Subcutaneous adipose tissue (tissue), 4 donors: ENCODE data around the gene PICK1. TPM values are rescaled to one million over a fixed set of nuclear protein-coding genes. Genes with fewer than 3 reads are reported as not detected.

Experiments used
- CTCF ChIP-seq: fragments of 450-650 bp; IDR thresholded peaks from one replicate; pipeline ENCODE4 v1.5.1; 2016; ENCODE audit warnings: low read depth, mild to moderate bottlenecking, control low read depth, antibody characterized with exemption, moderate library complexity
- total RNA-seq, 4 donors: library from RNA; depleted of rRNA; stranded (reverse); fragments of >200 nt; gene quantifications; one replicate each; pipeline ENCODE4 v1.1.0, GENCODE V29; 2016

PICK1 gene
- total RNA-seq, 4 donors from 2014 or later = 12.9 to 42.1 (median 33.3) TPM

DNA sequence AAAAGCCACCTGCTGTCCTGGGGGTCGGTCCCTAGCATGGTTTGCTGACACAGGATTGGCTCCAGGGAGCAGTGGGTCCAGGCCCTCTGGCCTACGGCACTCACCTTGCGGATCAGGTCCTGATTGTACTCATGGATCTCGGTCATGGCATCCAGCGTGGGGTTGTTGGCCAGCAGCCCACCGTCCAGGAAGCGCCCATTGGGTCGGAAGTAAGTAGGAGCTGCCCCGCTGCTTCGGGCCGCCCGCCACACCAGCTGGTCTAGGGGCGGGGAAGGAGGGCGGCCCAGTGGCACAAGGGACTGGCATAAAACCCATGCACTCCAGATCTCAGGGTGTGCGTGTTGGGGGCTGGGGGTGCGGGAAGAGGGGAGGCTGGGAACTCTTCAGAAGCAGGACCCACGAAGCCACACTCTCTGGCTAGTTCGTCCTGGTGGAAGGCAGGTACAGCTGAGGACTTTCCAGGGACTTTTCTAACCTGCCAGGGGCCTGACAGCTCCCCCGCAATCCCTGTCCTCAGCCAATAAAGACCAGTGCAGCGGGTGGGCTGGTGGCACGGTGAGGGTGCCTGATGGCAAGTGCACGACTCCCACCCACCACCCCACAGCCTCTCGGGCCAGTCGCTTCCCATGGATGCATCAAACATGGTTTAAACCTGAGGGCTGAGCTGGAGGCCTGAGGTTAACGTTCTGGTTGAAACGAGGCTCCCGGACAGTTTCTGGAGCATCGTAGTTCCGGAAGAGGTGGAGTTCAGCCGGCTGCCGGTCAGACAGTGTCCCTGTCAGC lies 58.4 kb downstream of the PICK1 start:
- TF ChIP-seq CTCF = no peak

DNA sequence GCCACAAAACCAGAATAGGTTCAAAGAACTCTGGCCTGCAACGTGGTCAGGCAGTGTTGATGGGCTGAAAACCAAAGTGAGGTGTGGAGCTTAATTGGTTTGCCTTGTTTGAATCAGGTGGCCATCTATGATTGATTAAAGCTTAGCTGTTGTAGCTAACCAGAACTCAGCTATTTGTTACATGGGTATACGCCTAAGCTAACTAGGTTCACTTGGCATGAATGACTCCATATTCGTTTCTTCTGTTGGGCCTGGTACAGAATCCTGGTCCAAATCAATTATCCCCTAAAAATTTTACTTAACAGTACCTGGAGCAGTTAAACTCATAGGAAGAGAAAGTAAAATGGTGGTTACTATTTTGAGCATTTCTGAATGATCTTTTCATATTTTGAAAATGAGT lies 61.0 kb downstream of the PICK1 start:
- TF ChIP-seq CTCF = no peak

- TF ChIP-seq CTCF = no peak
Observed at GRCh38 chr22:38120359-38121110, 63.3 kb downstream of the PICK1 start.

DNA sequence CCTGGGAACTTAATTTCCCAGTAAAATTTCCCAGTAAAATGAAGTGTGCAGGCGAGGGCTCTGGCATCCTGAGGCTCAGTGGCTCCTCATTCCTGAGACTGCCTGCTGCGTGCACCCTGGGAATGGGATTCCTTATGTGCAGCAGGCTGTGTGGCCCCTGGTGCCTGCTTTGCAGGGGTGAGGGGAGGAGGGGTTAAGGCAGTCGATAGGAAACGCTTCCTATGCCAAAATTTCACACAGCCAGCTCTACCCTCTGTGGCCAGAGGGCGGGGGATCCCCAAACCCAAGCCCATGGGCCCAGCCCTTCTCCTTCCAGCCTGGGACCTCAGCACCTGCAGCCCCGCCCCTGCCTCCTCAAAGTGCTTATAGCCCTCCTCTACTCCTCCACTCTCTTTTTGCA lies 65.4 kb downstream of the PICK1 start:
- no peak for TF ChIP-seq CTCF

DNA sequence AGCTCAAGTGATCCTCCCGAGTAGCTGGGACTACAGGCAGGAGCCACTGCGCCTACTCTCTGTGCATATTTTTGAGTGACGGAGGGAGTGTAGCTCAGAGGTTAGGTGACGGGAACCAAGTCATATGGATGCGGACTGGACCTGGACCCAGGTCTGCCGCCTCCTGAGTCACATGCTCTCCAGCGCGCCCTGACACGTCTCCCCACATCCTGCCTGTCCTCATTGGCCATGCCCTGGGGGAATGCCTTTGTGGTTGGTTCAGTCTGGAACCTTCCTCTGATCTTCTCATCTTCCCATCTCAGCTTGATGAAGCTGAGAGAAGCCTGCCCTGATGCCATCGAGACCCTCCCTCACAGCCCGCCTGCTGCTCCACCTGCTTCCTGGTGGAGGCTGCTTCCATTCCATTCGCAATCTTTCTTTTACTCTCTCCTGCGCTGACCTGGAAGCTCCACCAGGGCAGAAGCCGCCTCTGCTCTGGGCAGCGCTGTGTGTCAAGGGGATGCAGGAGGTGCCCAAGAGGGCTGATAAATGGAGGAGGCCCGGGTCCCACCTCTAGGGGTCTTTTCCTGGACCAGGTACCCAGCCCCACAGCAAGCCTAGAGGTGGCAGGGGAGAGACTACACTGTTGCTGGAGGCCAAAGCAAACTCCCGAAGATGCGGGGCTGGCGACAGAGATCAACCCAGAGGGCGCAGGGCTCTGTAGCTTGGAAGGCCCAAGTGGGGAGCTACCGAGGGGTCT lies 67.2 kb downstream of the PICK1 start:
- no peak for TF ChIP-seq CTCF

- TF ChIP-seq CTCF = no peak
Observed at GRCh38 chr22:38125038-38125610, 67.9 kb downstream of the PICK1 start.

Other genes with a start within 250 kb of the PICK1 start
- gene GCAT, start 249.5 kb upstream of the PICK1 start, total RNA-seq = 10 to 100 TPM in 2 of 4 donors, 1 to 10 TPM in 2; 5.9 to 27.1 (median 9.8) TPM
- gene GALR3, start 234.0 kb upstream of the PICK1 start, total RNA-seq = not detected
- gene ANKRD54, start 213.1 kb upstream of the PICK1 start, total RNA-seq = 10 to 100 TPM; 12.7 to 27.7 (median 24.7) TPM
- 100 to 1,000 TPM; 271 to 369 (median 304) TPM for gene EIF3L, start 208.0 kb upstream of the PICK1 start, total RNA-seq
- 10 to 100 TPM in 1 of 4 donors, 1 to 10 TPM in 3; 6.2 to 24.5 (median 8.0) TPM for gene MICALL1, start 151.1 kb upstream of the PICK1 start, total RNA-seq
- 1 to 10 TPM in 2 of 4 donors, under 1 TPM in 1, not detected in 1; 0.68 to 2.1 (median 1.3) TPM for gene C22orf23, start 103.8 kb upstream of the PICK1 start, total RNA-seq
- gene POLR2F, start 103.7 kb upstream of the PICK1 start, total RNA-seq = 10 to 100 TPM; 49.3 to 93.9 (median 67.8) TPM
- gene SOX10, start 72.8 kb upstream of the PICK1 start, total RNA-seq = under 1 TPM in 1 of 4 donors, not detected in 3; 0.19 TPM
- under 1 TPM in 2 of 4 donors, not detected in 2; 0.17 to 0.66 TPM for gene SLC16A8, start 26.8 kb downstream of the PICK1 start, total RNA-seq
- 1 to 10 TPM in 2 of 4 donors, under 1 TPM in 2; 0.44 to 2.3 (median 1.2) TPM for gene BAIAP2L2, start 53.3 kb downstream of the PICK1 start, total RNA-seq
- 100 to 1,000 TPM in 1 of 4 donors, 10 to 100 TPM in 3; 29.2 to 129 (median 44.1) TPM for gene PLA2G6, start 124.4 kb downstream of the PICK1 start, total RNA-seq
- gene MAFF, start 144.6 kb downstream of the PICK1 start, total RNA-seq = 10 to 100 TPM; 42.2 to 98.7 (median 55.4) TPM
- 100 to 1,000 TPM in 1 of 4 donors, 10 to 100 TPM in 3; 23.6 to 105 (median 41.4) TPM for gene TMEM184B, start 215.6 kb downstream of the PICK1 start, total RNA-seq